CD4-positive, alpha-beta T cell (primary cell): Measurements from ENCODE around the gene ABHD17A. TPM values are rescaled to one million over a fixed set of nuclear protein-coding genes. Genes with fewer than 3 reads are reported as not detected.
A peak's percentile ranks its signal among the peaks of the same experiment; 100 is the strongest.

Experiments used
- ATAC-seq: fragments of 200-7000 bp; cut with Tn5 transposase; one replicate; pipeline ENCODE4 v1.10.0; 2022; ENCODE audit warnings: mild to moderate bottlenecking; ENCODE audit not compliant: poor library complexity
- CTCF ChIA-PET: fragments of 350-600 bp; sonication (Branson Sonifier 250); formaldehyde crosslinking; loops from one replicate; lab custom pipeline; 2021; ENCODE audit warnings: antibody characterized with exemption, inconsistent platforms; lab: Charles Lee
- POLR2A ChIA-PET: fragments of 350-600 bp; sonication (Branson Sonifier 250); formaldehyde crosslinking; loops from one replicate; lab custom pipeline; 2021; ENCODE audit warnings: antibody characterized with exemption, inconsistent platforms; lab: Charles Lee
- DNase-seq, 14 experiments: peaks; one replicate each; pipeline ENCODE4 v3.0.0-alpha.2; 2013 to 2020; ENCODE audit warnings: mixed read lengths in 2 of 14
- H3K27ac ChIP-seq, 2 donors: one replicate each; pipeline versions ENCODE4 v1.5.1 to v1.7.0; 2013; ENCODE audit warnings: low read length in 2 of 2, low read depth in 1 of 2, mild to moderate bottlenecking in 1 of 2
- H3K27me3 ChIP-seq, 2 experiments: 1 replicate in 1 of 2; 2 replicates in 1 of 2; pipeline versions ENCODE4 v1.6.1 to v1.7.0; 2013; ENCODE audit warnings: low read length in 2 of 2, control low read depth in 1 of 2, mild to moderate bottlenecking in 1 of 2, moderate library complexity in 1 of 2; ENCODE audit not compliant: insufficient read depth in 2 of 2, control insufficient read depth in 1 of 2
- H3K36me3 ChIP-seq: one replicate; pipeline ENCODE4 v1.6.1; 2013; ENCODE audit warnings: low read length, control low read depth; ENCODE audit not compliant: insufficient read depth
- H3K4me1 ChIP-seq: one replicate; pipeline ENCODE4 v1.6.1; 2013; ENCODE audit warnings: low read length, control low read depth; ENCODE audit not compliant: insufficient read depth
- H3K4me3 ChIP-seq: one replicate; pipeline ENCODE4 v1.5.1; 2013; ENCODE audit warnings: mild to moderate bottlenecking, low read length, moderate library complexity
- H3K9me3 ChIP-seq, 2 experiments: 1 replicate in 1 of 2; 2 replicates in 1 of 2; pipeline versions ENCODE4 v1.6.1 to v1.7.0; 2013; ENCODE audit warnings: low read length in 2 of 2, mild to moderate bottlenecking in 2 of 2, control low read depth in 1 of 2, moderate library complexity in 1 of 2; ENCODE audit not compliant: control insufficient read depth in 1 of 2, insufficient read depth in 1 of 2
- H3K27ac Mint-ChIP-seq: one replicate; pipeline ENCODE4 v1.8.0; 2020; ENCODE audit warnings: mixed read lengths
- H3K27me3 Mint-ChIP-seq: one replicate; pipeline ENCODE4 v1.8.0; 2021; ENCODE audit warnings: mixed read lengths
- H3K36me3 Mint-ChIP-seq: one replicate; pipeline ENCODE4 v1.8.0; 2021; ENCODE audit warnings: low read depth, mixed read lengths
- H3K4me1 Mint-ChIP-seq: one replicate; pipeline ENCODE4 v1.8.0; 2021; ENCODE audit warnings: low read depth, mixed read lengths
- H3K4me3 Mint-ChIP-seq: one replicate; pipeline ENCODE4 v1.8.0; 2020; ENCODE audit warnings: mild to moderate bottlenecking, mixed read lengths
- H3K9me3 Mint-ChIP-seq: one replicate; pipeline ENCODE4 v1.8.0; 2020; ENCODE audit warnings: mixed read lengths
- intact Hi-C, 2 experiments: fragments of 100-400 bp; cut with DNase I in 1 of 2; cut with micrococcal nuclease in 1 of 2; formaldehyde crosslinking; loops; one replicate each; pipeline versions ENCODE4 v1.15.1 to v1.9.0; 2023 to 2025; cut with DNase I, micrococcal nuclease
- total RNA-seq, 174 experiments: library from RNA in 2 of 174; stranded (reverse) in 2 of 174; gene quantifications; one replicate each; pipeline ENCODE4 v1.2.3 and lab custom pipeline; 2021 to 2026
- TF ChIP-seq, protein P1 (sequence below): fragments of 200-600 bp; IDR thresholded peaks from one replicate; pipeline ENCODE4 v1.8.0; 2022; ENCODE audit warnings: antibody characterized with exemption, mild to moderate bottlenecking

The ABHD17A gene
- total RNA-seq, 2 experiments from 2014 or later, result 156 to 172 TPM

DNA sequence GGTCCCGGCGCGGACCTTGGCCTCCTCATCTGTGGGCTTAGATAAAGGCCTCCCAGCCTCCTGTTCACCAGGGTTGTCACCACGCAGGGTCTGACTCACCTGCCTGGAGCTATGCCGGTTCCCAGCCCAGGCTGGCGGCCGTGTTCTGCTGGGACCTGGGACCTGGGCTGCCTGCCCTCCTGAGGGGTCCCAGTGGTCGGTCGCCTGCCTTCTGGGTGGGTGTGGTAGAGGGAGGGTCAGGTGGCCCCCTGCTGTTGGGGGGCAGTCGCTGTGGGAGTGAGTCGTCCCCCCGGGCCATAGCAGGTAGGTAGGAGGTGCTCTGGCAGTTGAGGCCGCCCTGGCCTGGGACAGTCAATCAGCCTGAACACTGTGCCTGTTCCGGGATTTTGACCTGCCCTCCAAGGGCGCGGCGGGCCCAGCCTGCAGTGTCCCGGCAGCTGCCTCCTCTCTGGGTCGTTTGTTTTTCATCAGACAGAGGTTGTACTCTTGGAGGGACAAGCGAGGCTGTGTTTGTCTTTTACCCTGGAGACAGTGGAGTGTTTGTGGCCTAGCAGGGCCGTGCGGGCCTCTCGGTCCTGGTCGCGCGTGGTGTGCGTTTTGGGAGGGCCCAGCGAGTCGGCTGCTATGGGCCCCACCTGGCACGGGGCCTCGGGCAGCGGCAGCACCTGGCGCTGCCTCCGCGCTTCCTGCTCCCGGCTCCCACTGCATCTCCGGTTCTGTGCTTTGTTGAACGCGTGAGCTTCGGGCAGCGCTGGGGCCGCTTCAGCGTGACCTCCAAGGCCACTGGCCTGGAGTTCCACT, 22.5 kb upstream of the ABHD17A start:
- CTCF ChIA-PET, result interaction anchor here (0.5 kb wide), 1 partner anchor 10 kb away, joined by 3 read pairs; no protein-coding TSS in a partner anchor
- TF ChIP-seq, protein P1, sequence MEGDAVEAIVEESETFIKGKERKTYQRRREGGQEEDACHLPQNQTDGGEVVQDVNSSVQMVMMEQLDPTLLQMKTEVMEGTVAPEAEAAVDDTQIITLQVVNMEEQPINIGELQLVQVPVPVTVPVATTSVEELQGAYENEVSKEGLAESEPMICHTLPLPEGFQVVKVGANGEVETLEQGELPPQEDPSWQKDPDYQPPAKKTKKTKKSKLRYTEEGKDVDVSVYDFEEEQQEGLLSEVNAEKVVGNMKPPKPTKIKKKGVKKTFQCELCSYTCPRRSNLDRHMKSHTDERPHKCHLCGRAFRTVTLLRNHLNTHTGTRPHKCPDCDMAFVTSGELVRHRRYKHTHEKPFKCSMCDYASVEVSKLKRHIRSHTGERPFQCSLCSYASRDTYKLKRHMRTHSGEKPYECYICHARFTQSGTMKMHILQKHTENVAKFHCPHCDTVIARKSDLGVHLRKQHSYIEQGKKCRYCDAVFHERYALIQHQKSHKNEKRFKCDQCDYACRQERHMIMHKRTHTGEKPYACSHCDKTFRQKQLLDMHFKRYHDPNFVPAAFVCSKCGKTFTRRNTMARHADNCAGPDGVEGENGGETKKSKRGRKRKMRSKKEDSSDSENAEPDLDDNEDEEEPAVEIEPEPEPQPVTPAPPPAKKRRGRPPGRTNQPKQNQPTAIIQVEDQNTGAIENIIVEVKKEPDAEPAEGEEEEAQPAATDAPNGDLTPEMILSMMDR, result no peak
- intact Hi-C loops, result loop anchor here in 1 of 2 experiments (5.0 kb wide), 1 partner anchor 45 kb away; the partner anchor contains the start of gene KLF16
- Histone ChIP-seq H3K9me3 (peaks cover 0 to 7% of the 10 kb centered on the region in 2 experiments), H3K27me3 (no peaks in the 10 kb centered on the region), H3K36me3 (peaks cover 5% of the 10 kb centered on the region), H3K27ac (no peak overlapping the region), H3K4me3 (no peak overlapping the region), H3K4me1 (peaks cover 51% of the 10 kb centered on the region)
- H3K4me1 Mint-ChIP-seq, result peaks cover 42% of the 10 kb centered on the region
- no peaks in the 10 kb centered on the region for H3K9me3 Mint-ChIP-seq
- no peaks in the 10 kb centered on the region for H3K27me3 Mint-ChIP-seq
- POLR2A ChIA-PET, result no interaction called here
- no peak overlapping the region for H3K4me3 Mint-ChIP-seq
- ATAC-seq, result no peak
- DNase-seq, result no peak
- no peak overlapping the region for H3K27ac Mint-ChIP-seq
- no peaks in the 10 kb centered on the region for H3K36me3 Mint-ChIP-seq

DNA sequence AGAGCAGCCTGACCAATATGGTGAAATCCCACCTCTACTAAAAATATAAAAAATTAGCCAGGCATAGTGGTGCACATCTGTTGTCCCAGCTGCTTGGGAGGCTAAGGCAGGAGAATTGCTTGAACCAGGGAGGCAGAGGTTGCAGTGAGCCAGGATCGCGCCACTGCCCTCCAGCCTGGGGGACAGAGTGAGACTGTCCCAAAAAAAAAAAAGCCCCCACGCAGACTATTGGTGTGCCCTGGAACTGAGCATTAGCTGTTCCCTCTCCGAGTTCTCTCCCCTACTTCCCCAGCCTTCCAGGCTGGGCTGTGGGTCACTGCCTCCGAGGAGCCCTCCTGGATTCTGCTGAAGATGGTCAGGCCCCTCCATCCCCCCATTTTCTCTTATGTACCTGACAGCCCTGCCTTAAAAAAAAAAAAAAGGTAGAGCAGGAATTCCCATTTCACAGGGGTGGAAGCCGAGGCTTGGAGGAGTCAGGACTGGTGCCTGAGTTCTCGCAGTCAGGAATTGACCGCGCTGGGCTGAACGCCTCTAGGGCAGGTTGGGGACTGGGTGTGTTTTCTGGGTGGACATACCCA, 21.8 kb upstream of the ABHD17A start:
- H3K4me1 ChIP-seq, result peaks cover 51% of the 10 kb centered on the region
- POLR2A ChIA-PET, result no interaction called here
- peaks cover 42% of the 10 kb centered on the region for H3K4me1 Mint-ChIP-seq
- no peaks in the 10 kb centered on the region for H3K27me3 Mint-ChIP-seq
- H3K4me3 Mint-ChIP-seq, result no peak overlapping the region
- no peaks in the 10 kb centered on the region for H3K9me3 Mint-ChIP-seq
- H3K27ac Mint-ChIP-seq, result no peak overlapping the region
- DNase-seq, result no peak
- H3K36me3 Mint-ChIP-seq, result no peaks in the 10 kb centered on the region
- H3K36me3 ChIP-seq, result peaks cover 5% of the 10 kb centered on the region
- H3K27ac ChIP-seq, result no peak overlapping the region
- intact Hi-C loops, result loop anchor here in 1 of 2 experiments (5.0 kb wide), 1 partner anchor 45 kb away; the partner anchor contains the start of gene KLF16
- CTCF ChIA-PET, result no interaction called here
- TF ChIP-seq, protein P1, result no peak
- no peak for ATAC-seq
- H3K4me3 ChIP-seq, result no peak overlapping the region
- H3K27me3 ChIP-seq, result no peaks in the 10 kb centered on the region
- H3K9me3 ChIP-seq, result peaks cover 0 to 7% of the 10 kb centered on the region in 2 experiments

DNA sequence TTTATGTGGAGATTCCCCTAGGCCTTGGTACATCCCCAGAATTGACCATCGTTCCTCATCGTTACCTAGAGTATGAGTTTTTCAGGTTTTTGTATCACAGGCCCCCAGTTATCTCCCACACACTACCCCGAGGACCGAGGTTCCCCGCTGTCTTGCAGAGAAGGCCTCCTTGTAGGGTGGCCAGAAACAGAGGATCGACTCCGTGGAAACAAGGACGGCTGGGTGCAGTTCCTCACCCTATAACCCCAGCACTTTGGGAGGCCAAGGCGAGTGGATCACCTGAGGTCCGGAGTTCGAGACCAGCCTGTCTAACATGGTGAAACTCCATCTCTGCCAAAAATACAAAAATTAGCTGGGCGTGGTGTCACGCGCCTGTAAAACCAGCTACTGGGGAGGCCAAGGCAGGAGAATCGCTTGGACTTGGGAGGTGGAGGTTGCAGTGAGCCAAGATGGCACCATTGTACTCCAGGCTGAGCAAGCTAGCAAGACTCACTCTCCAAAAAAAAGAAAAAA, 20.6 kb upstream of the ABHD17A start:
- Mint-ChIP-seq H3K27ac (peak overlapping the region; percentile 78), H3K4me1 (peaks cover 42% of the 10 kb centered on the region), H3K27me3 (no peaks in the 10 kb centered on the region), H3K4me3 (peak overlapping the region; percentile 93), H3K36me3 (no peaks in the 10 kb centered on the region), H3K9me3 (no peaks in the 10 kb centered on the region)
- ATAC-seq (no peak), DNase-seq (no peak)
- no peaks in the 10 kb centered on the region for H3K27me3 ChIP-seq
- intact Hi-C loops, result loop anchor here (1.0 to 5.0 kb wide), 5 partner anchors 21 to 44 kb away; partner anchors contain the start of genes ABHD17A (in 1 of the 2) and KLF16 (in 1 of the 2)
- H3K36me3 ChIP-seq, result peaks cover 5% of the 10 kb centered on the region
- peaks cover 0 to 7% of the 10 kb centered on the region in 2 experiments for H3K9me3 ChIP-seq
- TF ChIP-seq, protein P1, result no peak
- peak overlapping the region; percentile 55 to 72 for H3K27ac ChIP-seq
- POLR2A ChIA-PET, result interaction anchor here (0.6 to 1.4 kb wide), 4 partner anchors 8 to 41 kb away, joined by 3 to 8 read pairs (median 3); no protein-coding TSS in a partner anchor
- H3K4me1 ChIP-seq, result peaks cover 51% of the 10 kb centered on the region
- CTCF ChIA-PET, result interaction anchor here (1.1 kb wide), 1 partner anchor 31 kb away, joined by 3 read pairs; no protein-coding TSS in a partner anchor
- peak overlapping the region; percentile 65 for H3K4me3 ChIP-seq
